HEK293 (cell line): ENCODE data around the gene CTNNA2.

Experiments
- CTCF ChIA-PET: fragments of 350-600 bp; formaldehyde crosslinking; extraction: SDS; loops from one replicate; lab custom pipeline; 2021; ENCODE audit warnings: antibody characterized with exemption; lab: Yijun Ruan, JAX
- POLR2A ChIA-PET: fragments of 300-600 bp; formaldehyde crosslinking; extraction: SDS; loops from one replicate; lab custom pipeline; 2020; ENCODE audit warnings: antibody characterized with exemption, inconsistent platforms; lab: Yijun Ruan, JAX
- H3K27ac ChIP-seq: fragments of 200-500 bp; sonication (Bioruptor generic); 2 replicates; pipeline ENCODE4 v1.5.1; 2014; ENCODE audit warnings: low read depth, low read length, control low read depth, inconsistent platforms; ENCODE audit errors: extremely low read depth
- H3K36me3 ChIP-seq, 2 experiments: fragments of 200-500 bp in 1 of 2; sonication (Bioruptor generic) in 1 of 2; 1 replicate in 1 of 2; 2 replicates in 1 of 2; pipeline ENCODE4 v1.5.1; 2014 to 2017; ENCODE audit warnings: inconsistent platforms in 2 of 2, low read length in 2 of 2; ENCODE audit not compliant: control insufficient read depth in 2 of 2, insufficient read depth in 1 of 2
- H3K4me1 ChIP-seq: fragments of 200-500 bp; sonication (Bioruptor generic); 2 replicates; pipeline ENCODE4 v1.5.1; 2014; ENCODE audit warnings: mild to moderate bottlenecking, low read length, inconsistent platforms; ENCODE audit not compliant: control insufficient read depth, insufficient read depth
- H3K4me3 ChIP-seq: 2 replicates; pipeline ENCODE4 v1.5.1; 2011; ENCODE audit warnings: low read depth, mild to moderate bottlenecking, control low read depth, low read length, moderate library complexity
- H3K9me3 ChIP-seq: fragments of 200-500 bp; sonication (Bioruptor generic); 2 replicates; pipeline ENCODE4 v1.5.1; 2014; ENCODE audit warnings: low read depth, low read length, inconsistent platforms; ENCODE audit not compliant: control insufficient read depth, insufficient read depth
- IKZF3 ChIP-seq: fragments of 450-650 bp; IDR thresholded peaks from 2 replicates; pipeline ENCODE4 v1.5.0; 2018; ENCODE audit warnings: missing biosample characterization, mild to moderate bottlenecking, missing genetic modification characterization, moderate library complexity
- KLF10 ChIP-seq: fragments of 450-650 bp; IDR thresholded peaks from 2 replicates; pipeline ENCODE4 v1.5.1; 2018; ENCODE audit warnings: missing biosample characterization, mild to moderate bottlenecking, missing genetic modification characterization
- KLF8 ChIP-seq: fragments of 450-650 bp; formaldehyde crosslinking; IDR thresholded peaks from 2 replicates; pipeline ENCODE4 v1.5.1; 2016; ENCODE audit warnings: missing biosample characterization, missing genetic modification characterization
- OVOL3 ChIP-seq: fragments of 450-650 bp; formaldehyde crosslinking; IDR thresholded peaks from 2 replicates; pipeline ENCODE4 v1.5.1; 2016; ENCODE audit warnings: missing biosample characterization, missing genetic modification characterization
- ZBTB8A ChIP-seq: fragments of 450-650 bp; formaldehyde crosslinking; IDR thresholded peaks from 2 replicates; pipeline ENCODE4 v1.5.1; 2016; ENCODE audit warnings: missing biosample characterization, missing genetic modification characterization
- ZNF169 ChIP-seq: fragments of 450-650 bp; formaldehyde crosslinking; IDR thresholded peaks from 2 replicates; pipeline ENCODE4 v1.5.1; 2016; ENCODE audit warnings: missing biosample characterization, missing genetic modification characterization
- ZNF266 ChIP-seq: fragments of 450-650 bp; formaldehyde crosslinking; IDR thresholded peaks from 2 replicates; pipeline ENCODE4 v1.5.1; 2016; ENCODE audit warnings: missing biosample characterization, missing genetic modification characterization, low read depth
- ZNF423 ChIP-seq: fragments of 450-650 bp; formaldehyde crosslinking; IDR thresholded peaks from 2 replicates; pipeline ENCODE4 v1.5.1; 2016; ENCODE audit warnings: missing biosample characterization, missing genetic modification characterization
- ZNF426 ChIP-seq: fragments of 450-650 bp; formaldehyde crosslinking; IDR thresholded peaks from 2 replicates; pipeline ENCODE4 v1.5.1; 2017; ENCODE audit warnings: missing biosample characterization, missing genetic modification characterization, mild to moderate bottlenecking, inconsistent platforms, moderate library complexity
- ZNF510 ChIP-seq: fragments of 450-650 bp; formaldehyde crosslinking; IDR thresholded peaks from 2 replicates; pipeline ENCODE4 v1.5.1; 2018; ENCODE audit warnings: mild to moderate bottlenecking, missing genetic modification characterization, missing biosample characterization; ENCODE audit not compliant: insufficient replicate concordance
- ZNF544 ChIP-seq: fragments of 450-650 bp; formaldehyde crosslinking; IDR thresholded peaks from 2 replicates; pipeline ENCODE4 v1.5.0; 2017; ENCODE audit warnings: missing biosample characterization, missing genetic modification characterization
- ZNF585B ChIP-seq: fragments of 450-650 bp; formaldehyde crosslinking; IDR thresholded peaks from 2 replicates; pipeline ENCODE4 v1.5.1; 2016; ENCODE audit warnings: missing biosample characterization, missing genetic modification characterization
- ZNF600 ChIP-seq: fragments of 450-650 bp; formaldehyde crosslinking; IDR thresholded peaks from 2 replicates; pipeline ENCODE4 v1.5.1; 2016; ENCODE audit warnings: missing biosample characterization, missing genetic modification characterization
- ZNF621 ChIP-seq: fragments of 450-650 bp; formaldehyde crosslinking; IDR thresholded peaks from 2 replicates; pipeline ENCODE4 v1.5.1; 2017; ENCODE audit warnings: missing biosample characterization, missing genetic modification characterization
- TF ChIP-seq, protein P1 (sequence below): fragments of 450-650 bp; formaldehyde crosslinking; IDR thresholded peaks from 2 replicates; pipeline ENCODE4 v1.5.1; 2016; ENCODE audit warnings: missing biosample characterization, missing genetic modification characterization, borderline replicate concordance
- TF ChIP-seq, protein P2 (sequence below): fragments of 450-650 bp; formaldehyde crosslinking; IDR thresholded peaks from 2 replicates; pipeline ENCODE4 v1.5.1; 2017; ENCODE audit warnings: missing biosample characterization, missing genetic modification characterization
- TF ChIP-seq, protein P3 (sequence below): fragments of 450-650 bp; formaldehyde crosslinking; IDR thresholded peaks from 2 replicates; pipeline ENCODE4 v1.5.1; 2016; ENCODE audit warnings: missing biosample characterization, missing genetic modification characterization
- TF ChIP-seq, protein P4 (sequence below): sonication (generic); formaldehyde crosslinking; IDR thresholded peaks from 2 replicates; pipeline ENCODE4 v1.8.1; 2022; ENCODE audit warnings: mild to moderate bottlenecking, moderate library complexity, missing genetic modification reagents
- TF ChIP-seq, protein P5 (sequence below): fragments of 450-650 bp; formaldehyde crosslinking; IDR thresholded peaks from 2 replicates; pipeline ENCODE4 v1.5.1; 2017; ENCODE audit warnings: missing biosample characterization, missing genetic modification characterization
- TF ChIP-seq, protein P6 (sequence below): fragments of 450-650 bp; formaldehyde crosslinking; IDR thresholded peaks from 2 replicates; pipeline ENCODE4 v1.5.1; 2016; ENCODE audit warnings: missing biosample characterization, missing genetic modification characterization, low read depth

Gene CTNNA2

DNA sequence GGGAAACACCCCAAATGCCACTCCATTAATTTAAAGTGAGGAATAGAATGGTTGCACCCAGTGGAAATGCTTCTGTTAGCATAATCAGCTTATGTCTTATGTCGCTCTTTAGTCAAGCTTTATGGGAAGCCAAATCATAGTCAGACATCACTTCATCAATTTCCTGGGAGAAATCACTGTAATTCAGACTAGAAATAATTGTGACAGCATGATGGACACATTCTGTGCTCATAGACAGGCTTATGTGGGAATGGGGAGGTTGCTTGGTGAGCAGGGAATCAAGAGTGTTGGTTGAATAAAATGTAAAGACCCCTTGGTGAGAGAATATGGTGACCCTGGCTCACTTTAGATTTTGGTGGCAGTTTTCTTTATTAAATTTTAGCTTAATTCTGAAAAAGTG lies 174.0 kb downstream of the CTNNA2 start:
- TF ChIP-seq OVOL3 (tag by site-specific recombination) (no peak), ZNF621 (tag by site-specific recombination) (no peak), ZBTB8A (no peak), IKZF3 (tag by site-specific recombination) (no peak), ZNF169 (no peak), ZNF266 (tag by site-specific recombination) (no peak), KLF10 (tag by site-specific recombination) (no peak), ZNF426 (no peak), ZNF423 (no peak), ZNF510 (tag by site-specific recombination) (no peak), ZNF600 (tag by site-specific recombination) (no peak), ZNF585B (tag by site-specific recombination) (no peak), ZNF544 (tag by site-specific recombination) (no peak), KLF8 (tag by site-specific recombination) (no peak)
- TF ChIP-seq, protein P1, sequence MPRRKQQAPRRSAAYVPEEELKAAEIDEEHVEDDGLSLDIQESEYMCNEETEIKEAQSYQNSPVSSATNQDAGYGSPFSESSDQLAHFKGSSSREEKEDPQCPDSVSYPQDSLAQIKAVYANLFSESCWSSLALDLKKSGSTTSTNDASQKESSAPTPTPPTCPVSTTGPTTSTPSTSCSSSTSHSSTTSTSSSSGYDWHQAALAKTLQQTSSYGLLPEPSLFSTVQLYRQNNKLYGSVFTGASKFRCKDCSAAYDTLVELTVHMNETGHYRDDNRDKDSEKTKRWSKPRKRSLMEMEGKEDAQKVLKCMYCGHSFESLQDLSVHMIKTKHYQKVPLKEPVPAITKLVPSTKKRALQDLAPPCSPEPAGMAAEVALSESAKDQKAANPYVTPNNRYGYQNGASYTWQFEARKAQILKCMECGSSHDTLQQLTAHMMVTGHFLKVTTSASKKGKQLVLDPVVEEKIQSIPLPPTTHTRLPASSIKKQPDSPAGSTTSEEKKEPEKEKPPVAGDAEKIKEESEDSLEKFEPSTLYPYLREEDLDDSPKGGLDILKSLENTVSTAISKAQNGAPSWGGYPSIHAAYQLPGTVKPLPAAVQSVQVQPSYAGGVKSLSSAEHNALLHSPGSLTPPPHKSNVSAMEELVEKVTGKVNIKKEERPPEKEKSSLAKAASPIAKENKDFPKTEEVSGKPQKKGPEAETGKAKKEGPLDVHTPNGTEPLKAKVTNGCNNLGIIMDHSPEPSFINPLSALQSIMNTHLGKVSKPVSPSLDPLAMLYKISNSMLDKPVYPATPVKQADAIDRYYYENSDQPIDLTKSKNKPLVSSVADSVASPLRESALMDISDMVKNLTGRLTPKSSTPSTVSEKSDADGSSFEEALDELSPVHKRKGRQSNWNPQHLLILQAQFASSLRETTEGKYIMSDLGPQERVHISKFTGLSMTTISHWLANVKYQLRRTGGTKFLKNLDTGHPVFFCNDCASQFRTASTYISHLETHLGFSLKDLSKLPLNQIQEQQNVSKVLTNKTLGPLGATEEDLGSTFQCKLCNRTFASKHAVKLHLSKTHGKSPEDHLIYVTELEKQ (tag by site-specific recombination): no peak
- TF ChIP-seq, protein P2, sequence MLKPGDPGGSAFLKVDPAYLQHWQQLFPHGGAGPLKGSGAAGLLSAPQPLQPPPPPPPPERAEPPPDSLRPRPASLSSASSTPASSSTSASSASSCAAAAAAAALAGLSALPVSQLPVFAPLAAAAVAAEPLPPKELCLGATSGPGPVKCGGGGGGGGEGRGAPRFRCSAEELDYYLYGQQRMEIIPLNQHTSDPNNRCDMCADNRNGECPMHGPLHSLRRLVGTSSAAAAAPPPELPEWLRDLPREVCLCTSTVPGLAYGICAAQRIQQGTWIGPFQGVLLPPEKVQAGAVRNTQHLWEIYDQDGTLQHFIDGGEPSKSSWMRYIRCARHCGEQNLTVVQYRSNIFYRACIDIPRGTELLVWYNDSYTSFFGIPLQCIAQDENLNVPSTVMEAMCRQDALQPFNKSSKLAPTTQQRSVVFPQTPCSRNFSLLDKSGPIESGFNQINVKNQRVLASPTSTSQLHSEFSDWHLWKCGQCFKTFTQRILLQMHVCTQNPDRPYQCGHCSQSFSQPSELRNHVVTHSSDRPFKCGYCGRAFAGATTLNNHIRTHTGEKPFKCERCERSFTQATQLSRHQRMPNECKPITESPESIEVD (tag by site-specific recombination): no peak
- TF ChIP-seq, protein P3, sequence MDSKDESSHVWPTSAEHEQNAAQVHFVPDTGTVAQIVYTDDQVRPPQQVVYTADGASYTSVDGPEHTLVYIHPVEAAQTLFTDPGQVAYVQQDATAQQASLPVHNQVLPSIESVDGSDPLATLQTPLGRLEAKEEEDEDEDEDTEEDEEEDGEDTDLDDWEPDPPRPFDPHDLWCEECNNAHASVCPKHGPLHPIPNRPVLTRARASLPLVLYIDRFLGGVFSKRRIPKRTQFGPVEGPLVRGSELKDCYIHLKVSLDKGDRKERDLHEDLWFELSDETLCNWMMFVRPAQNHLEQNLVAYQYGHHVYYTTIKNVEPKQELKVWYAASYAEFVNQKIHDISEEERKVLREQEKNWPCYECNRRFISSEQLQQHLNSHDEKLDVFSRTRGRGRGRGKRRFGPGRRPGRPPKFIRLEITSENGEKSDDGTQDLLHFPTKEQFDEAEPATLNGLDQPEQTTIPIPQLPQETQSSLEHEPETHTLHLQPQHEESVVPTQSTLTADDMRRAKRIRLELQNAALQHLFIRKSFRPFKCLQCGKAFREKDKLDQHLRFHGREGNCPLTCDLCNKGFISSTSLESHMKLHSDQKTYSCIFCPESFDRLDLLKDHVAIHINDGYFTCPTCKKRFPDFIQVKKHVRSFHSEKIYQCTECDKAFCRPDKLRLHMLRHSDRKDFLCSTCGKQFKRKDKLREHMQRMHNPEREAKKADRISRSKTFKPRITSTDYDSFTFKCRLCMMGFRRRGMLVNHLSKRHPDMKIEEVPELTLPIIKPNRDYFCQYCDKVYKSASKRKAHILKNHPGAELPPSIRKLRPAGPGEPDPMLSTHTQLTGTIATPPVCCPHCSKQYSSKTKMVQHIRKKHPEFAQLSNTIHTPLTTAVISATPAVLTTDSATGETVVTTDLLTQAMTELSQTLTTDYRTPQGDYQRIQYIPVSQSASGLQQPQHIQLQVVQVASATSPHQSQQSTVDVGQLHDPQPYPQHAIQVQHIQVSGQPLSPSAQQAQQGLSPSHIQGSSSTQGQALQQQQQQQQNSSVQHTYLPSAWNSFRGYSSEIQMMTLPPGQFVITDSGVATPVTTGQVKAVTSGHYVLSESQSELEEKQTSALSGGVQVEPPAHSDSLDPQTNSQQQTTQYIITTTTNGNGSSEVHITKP: no peak
- TF ChIP-seq, protein P4, sequence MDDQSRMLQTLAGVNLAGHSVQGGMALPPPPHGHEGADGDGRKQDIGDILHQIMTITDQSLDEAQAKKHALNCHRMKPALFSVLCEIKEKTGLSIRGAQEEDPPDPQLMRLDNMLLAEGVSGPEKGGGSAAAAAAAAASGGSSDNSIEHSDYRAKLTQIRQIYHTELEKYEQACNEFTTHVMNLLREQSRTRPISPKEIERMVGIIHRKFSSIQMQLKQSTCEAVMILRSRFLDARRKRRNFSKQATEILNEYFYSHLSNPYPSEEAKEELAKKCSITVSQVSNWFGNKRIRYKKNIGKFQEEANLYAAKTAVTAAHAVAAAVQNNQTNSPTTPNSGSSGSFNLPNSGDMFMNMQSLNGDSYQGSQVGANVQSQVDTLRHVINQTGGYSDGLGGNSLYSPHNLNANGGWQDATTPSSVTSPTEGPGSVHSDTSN: no peak
- TF ChIP-seq, protein P5, sequence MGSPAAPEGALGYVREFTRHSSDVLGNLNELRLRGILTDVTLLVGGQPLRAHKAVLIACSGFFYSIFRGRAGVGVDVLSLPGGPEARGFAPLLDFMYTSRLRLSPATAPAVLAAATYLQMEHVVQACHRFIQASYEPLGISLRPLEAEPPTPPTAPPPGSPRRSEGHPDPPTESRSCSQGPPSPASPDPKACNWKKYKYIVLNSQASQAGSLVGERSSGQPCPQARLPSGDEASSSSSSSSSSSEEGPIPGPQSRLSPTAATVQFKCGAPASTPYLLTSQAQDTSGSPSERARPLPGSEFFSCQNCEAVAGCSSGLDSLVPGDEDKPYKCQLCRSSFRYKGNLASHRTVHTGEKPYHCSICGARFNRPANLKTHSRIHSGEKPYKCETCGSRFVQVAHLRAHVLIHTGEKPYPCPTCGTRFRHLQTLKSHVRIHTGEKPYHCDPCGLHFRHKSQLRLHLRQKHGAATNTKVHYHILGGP (tag by site-specific recombination): no peak
- TF ChIP-seq, protein P6, sequence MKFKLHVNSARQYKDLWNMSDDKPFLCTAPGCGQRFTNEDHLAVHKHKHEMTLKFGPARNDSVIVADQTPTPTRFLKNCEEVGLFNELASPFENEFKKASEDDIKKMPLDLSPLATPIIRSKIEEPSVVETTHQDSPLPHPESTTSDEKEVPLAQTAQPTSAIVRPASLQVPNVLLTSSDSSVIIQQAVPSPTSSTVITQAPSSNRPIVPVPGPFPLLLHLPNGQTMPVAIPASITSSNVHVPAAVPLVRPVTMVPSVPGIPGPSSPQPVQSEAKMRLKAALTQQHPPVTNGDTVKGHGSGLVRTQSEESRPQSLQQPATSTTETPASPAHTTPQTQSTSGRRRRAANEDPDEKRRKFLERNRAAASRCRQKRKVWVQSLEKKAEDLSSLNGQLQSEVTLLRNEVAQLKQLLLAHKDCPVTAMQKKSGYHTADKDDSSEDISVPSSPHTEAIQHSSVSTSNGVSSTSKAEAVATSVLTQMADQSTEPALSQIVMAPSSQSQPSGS (tag by site-specific recombination): no peak
- no peaks in the 10 kb centered on the region for H3K36me3 ChIP-seq
- H3K4me1 ChIP-seq: no peaks in the 10 kb centered on the region
- H3K27ac ChIP-seq: no peak overlapping the region
- ChIA-PET POLR2A (no interaction called here), CTCF (no interaction called here)
- no peak overlapping the region for H3K4me3 ChIP-seq
- no peaks in the 10 kb centered on the region for H3K9me3 ChIP-seq
